ENCODE measurements around the gene GNA15.
A peak's percentile ranks its signal among the peaks of the same experiment; 100 is the strongest.

The GNA15 gene

GRCh38 chr19:3106509-3107141 lies 29.2 kb upstream of the GNA15 start:
- no peak for DNase-seq

- no peak for DNase-seq
Measured at GRCh38 chr19:3107658-3108057, 28.2 kb upstream of the GNA15 start.

DNA sequence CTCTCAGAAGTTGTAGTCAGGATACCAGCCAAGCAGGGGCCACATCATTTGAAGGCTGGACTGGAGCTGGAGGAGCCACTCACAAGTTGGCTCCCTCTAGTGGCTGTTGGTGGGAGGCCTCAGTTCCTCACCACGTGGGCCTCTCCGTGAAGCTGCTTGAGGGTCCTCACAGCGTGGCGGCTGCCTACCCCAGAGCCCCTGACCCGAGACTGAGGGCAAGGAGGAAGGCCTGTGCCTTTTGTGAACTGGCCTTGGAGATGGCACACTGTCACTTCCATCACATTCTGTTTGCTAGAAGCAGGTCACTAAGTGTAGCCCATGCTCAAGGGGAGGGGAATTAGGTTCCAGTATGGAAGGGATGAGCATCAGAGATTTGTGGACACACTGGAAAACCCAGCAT lies 27.1 kb upstream of the GNA15 start:
- DNase-seq, result peak; percentile 63

- DNase-seq, result no peak
Measured at GRCh38 chr19:3109491-3109890, 26.3 kb upstream of the GNA15 start.

GRCh38 chr19:3110126-3110825 lies 25.6 kb upstream of the GNA15 start:
- no peak for DNase-seq

DNA sequence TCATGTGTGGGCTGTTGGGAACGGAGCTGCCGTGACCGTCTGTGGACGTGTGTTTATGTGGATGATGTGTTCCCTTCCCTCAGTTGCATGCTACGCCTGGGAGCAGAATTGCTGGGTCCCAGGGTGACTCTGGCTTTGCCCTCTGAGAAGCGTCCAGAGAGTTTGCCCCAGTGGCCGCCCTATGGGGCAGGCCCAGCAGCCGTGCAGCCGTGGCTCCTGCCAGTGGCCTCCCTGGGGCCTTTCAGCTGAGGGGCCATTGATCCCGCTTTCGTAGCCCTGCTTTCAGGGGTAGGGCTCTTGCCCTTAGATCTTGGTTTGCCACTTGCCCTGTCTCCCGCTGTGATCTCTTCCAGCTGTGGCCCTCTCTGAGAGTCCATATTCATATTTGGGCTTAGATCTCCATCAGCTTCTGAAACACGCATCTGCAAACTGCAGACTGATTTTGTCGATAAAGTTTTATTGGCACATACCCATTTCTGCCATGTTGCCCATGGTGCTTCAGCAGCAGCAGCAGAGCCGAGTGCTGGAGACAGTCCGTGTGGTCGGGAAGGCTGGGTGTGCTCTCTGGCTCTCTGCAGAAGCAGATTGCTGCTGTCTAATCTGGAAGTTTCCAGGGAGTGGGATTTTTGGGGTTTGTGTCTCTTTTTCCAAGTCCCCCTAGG lies 24.1 kb upstream of the GNA15 start:
- DNase-seq, result no peak

- no peak for DNase-seq
Measured at GRCh38 chr19:3112375-3113099, 23.3 kb upstream of the GNA15 start.

DNA sequence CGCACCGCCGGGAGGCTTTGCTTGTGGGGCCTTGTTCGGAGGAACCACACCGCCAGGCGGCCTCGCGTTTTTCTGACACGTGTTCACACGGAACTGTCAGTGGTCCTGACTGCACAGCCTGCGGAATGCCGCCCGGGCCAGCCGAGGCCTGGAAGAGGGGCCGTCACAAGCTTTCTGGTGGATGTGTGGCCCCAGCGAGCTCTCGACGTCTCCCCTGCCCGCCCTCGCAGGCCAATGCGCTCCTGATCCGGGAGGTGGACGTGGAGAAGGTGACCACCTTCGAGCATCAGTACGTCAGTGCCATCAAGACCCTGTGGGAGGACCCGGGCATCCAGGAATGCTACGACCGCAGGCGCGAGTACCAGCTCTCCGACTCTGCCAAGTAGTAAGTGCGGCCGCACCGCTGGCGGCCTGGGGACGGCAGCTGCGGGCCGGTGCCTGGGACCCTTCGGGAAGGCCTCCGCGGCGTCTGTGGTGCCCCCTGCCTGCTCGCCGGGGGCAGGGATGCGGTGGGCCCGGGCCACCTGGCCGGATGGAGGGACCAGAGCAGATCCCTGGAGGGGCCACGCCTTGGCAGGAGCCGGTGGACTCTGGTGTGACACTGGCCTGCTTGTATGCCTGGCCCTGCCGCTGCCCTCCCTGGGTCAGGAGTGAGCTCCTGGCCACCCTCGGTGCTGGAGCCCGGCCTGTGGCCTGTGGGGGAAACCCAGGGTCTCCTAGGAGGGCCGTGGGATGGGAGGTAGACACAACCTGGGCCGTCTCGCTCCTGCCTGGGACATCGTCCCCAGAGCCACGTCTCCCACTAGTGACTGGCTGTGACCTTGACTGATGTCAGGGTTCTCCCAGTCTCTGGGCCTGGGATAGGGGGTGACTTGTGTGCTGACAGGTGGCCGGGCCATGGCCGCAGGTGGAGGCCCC lies 22.5 kb upstream of the GNA15 start:
- no peak for DNase-seq

DNA sequence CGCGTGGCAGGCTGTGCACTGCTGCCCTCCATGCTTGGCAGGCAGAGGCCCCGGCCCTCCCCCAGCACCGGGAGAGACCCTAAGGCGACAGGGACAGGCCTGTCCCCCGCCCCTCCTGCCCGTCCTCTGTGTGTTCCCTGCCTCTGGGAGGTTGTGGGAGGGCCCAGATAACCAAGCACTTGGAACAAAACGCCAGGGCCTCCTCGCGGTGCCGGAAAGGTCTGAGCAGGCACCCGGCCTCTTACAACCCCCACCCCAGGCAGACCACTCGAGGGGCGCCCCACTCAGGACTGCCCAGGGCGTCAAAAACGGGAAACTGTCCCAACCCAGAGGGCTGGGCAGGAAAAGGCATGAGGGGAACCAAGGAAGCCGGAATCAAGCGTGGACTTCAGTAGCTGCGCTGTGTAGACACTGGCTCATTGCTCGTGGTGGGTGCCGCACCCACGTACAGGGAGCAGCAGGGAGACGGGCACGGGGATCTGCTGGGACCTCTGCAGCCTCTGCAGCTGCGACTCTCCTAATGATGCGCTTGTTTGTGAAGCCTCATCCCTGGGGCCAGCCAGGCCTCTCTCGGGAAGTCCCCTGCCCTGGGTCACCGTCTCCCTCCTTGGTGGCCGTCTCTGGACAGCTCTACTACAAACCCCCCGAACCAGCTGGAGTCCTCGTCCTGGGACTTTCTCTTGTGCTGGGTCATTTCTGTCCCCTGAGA lies 21.7 kb upstream of the GNA15 start:
- no peak for DNase-seq

GRCh38 chr19:3114811-3115210 lies 21.0 kb upstream of the GNA15 start:
- no peak for DNase-seq

DNA sequence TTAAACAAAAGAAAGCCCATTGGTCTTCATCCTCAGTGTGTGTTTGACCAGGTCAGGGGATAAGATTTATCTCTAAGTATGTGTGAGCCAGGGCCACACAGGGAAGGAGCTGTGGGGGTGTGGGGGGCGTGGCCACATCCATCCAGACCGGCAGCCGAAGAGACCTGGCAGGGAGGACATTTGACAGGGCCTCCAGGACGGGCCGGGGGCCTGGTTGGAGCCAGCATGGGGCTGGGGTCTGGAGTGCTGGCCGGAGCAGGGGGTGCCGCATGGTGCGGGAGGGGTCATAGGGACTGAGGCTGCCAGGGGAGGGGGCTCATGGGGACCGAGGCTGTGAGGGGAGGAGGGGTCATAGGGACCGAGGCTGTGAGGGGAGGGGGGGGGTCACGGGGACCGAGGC lies 20.4 kb upstream of the GNA15 start:
- DNase-seq, result no peak

- no peak for DNase-seq
Measured at GRCh38 chr19:3115916-3116602, 19.8 kb upstream of the GNA15 start.

GRCh38 chr19:3116621-3117020 lies 19.2 kb upstream of the GNA15 start:
- DNase-seq, result no peak

DNA sequence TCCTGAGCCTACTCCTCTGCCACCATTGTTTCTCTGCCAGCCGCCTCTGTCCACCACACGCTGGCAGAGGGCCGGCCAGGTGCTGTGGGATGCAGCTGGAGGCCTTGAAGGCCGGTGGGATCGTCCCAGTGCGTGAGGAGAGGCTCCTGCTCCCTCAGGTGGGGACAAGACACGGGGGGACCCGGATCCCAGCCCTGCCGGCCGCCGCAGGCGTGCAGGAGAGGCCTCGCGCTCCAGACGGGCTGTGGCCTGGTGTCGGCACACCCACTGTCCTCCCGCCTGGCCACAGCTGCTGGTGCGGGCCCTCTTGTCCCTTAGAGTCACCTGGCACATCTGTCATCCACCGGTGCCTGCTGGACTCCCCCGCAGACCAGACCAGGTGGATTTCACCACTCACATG lies 18.1 kb upstream of the GNA15 start:
- no peak for DNase-seq

DNA sequence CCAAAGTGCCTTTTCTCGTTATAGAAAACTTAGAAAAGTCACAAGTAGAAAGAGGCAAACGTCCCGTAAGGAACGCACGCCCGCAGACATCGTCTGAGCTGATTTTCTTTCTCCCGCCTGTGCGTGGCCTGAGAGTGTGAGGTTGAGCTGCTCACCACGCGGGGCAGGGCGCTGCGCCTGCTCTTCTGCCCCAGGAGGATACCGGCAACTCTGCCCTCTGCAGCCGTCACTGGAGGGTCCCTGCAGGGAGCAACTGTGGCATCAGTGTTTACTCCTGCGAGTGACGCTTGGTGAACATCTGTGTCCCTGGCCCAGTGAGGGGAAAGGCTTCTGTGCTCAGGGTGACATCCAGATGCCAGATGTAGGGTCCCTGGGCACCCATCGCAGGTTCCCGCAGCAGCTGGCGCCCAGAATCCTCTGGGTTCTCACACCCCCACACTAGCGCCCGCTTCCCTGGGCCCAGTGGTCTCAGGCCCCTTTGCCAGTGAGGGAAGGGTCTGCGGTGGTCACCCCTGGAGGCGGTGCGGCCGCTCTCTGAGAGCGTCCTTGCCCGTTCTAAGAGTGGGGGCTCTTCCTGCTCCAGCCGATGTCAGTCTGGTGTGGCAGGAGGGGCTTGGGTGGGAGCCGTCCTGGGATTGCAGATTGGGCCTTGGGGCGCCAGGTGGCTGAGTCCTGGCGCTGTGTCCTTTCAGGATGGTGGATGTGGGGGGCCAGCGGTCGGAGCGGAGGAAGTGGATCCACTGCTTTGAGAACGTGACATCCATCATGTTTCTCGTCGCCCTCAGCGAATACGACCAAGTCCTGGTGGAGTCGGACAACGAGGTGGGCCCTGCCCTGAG lies 17.4 kb upstream of the GNA15 start:
- peak; percentile 19 for DNase-seq

GRCh38 chr19:3119071-3119595 lies 16.7 kb upstream of the GNA15 start:
- DNase-seq, result no peak

DNA sequence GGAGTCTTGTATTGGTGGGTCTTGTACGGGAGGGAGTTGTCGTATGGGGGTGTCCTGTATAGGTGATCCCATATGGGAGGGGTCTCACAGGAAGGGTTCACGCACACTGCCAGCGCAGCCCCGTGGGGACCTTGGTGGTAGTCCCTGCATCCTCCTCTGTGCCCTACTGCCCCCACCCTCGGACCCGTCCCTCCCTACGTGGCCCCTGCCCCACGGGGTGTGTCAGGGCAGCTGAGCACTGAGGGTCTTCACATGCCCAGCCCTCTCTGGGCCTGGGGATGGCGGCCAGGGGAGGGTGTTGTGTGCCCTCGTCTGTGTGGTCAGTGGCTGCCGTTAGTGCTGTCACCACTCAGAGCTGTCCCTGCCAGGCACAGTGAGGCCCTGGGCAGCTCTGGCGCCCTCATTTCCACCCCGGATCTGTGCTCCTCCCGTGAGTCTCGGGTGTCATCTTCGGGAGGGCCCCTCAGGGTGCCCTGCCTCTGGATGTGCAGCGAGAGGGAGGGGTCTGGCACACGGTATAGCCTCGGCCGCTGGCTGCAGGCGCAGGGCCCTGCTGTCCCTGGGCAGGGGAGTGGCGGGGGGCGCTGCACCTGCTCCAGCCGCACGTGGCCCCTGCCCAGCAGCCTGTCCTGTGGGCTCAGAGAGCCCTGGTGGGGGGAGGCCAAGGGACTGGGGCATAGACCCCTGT lies 16.0 kb upstream of the GNA15 start:
- no peak for DNase-seq

GRCh38 chr19:3120611-3121276 lies 15.1 kb upstream of the GNA15 start:
- no peak for DNase-seq

- DNase-seq, result no peak
Measured at GRCh38 chr19:3121396-3121795, 14.4 kb upstream of the GNA15 start.

Data from MV-4-11 (cell line).